HG02759 (cell line): ENCODE data around the gene TECTA.
"Not testable (repeated sequence)": the region's sequence is repeated elsewhere in the genome, so short reads cannot be mapped to it uniquely, and the experiment has no call there.

Experiments
- ATAC-seq: cut with Tn5 transposase; IDR thresholded peaks from one replicate; pipeline ENCODE4 v1.9.1; 2021; ENCODE audit warnings: mild to moderate bottlenecking, moderate library complexity; ENCODE audit not compliant: unreplicated experiment

The TECTA gene

DNA sequence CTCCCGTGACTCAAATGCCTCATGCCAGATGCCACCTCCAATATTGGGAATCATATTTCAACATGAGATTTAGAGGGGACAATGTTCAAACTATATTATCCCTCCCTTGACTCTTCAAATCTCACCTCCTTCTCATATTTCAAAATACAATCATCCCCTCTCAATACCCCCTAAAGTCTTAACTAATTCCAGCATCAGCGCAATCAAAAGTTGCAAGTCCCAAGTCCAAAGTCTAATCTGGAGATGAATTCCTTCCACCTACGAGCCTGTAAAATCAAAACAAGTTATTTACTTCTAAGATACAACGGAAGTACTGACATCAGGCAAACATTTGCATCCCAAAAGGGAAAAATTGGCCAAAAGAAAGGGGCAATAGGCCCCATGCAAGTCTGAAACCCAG, 124.3 kb downstream of the TECTA start:
- ATAC-seq, result no peak

DNA sequence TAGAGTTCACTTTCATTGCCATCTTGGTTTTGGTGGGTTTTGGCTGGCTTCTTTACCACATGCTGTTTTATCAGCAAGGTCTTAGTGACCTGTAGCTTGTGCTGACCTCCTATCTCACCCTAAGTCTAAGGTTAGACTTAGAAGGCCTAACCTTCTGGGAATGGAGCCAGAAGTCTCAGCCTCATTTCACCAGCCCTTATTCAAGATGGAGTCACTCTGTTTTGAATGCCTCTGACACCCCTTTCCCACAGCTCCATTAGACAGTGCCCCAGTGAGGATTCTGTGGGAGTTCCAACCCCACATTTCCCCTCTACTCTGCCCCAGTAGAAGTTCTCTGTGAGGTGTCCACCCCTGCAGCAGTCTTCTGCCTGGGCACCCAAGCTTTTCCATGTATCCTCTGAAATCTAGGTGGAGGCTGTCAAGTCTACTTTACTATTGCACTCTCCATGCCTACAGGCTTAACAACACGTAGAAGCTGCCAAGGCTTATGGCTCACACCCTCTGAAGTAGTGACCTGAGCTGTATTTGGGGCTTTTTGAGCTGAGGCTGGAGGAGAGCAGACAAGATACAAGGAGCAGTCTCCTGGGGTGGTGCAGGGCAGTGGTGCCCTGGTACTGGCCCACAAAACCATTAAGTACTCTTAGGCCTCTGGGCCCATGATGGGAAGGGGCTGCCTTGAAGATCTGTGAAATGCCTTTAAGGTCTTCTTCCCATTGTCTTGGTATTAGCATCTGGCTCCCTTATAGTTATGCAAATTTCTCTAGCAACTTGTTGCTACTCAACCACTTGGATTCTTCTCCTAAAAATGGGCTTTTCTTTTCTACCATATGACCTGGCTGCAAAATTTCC, 125.6 kb downstream of the TECTA start:
- no peak for ATAC-seq

DNA sequence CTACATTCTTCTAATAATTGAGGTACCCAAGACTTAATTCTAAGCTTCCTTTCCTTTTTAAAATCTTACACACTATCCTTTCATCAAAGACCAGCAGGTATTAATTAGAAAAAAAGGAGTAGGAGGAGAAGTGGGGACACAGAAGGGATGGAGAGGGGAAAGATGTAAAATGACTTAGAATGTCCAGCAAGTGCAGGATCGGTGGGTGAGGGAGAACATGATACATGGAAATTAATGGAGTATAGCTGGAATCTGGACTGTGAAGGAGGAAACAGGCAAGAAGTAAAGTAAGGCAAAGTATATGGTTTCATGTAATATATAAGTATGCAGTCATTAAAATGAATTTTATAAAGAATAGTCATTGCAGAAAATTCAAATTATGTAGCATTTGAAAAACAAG, 127.8 kb downstream of the TECTA start:
- no peak for ATAC-seq

DNA sequence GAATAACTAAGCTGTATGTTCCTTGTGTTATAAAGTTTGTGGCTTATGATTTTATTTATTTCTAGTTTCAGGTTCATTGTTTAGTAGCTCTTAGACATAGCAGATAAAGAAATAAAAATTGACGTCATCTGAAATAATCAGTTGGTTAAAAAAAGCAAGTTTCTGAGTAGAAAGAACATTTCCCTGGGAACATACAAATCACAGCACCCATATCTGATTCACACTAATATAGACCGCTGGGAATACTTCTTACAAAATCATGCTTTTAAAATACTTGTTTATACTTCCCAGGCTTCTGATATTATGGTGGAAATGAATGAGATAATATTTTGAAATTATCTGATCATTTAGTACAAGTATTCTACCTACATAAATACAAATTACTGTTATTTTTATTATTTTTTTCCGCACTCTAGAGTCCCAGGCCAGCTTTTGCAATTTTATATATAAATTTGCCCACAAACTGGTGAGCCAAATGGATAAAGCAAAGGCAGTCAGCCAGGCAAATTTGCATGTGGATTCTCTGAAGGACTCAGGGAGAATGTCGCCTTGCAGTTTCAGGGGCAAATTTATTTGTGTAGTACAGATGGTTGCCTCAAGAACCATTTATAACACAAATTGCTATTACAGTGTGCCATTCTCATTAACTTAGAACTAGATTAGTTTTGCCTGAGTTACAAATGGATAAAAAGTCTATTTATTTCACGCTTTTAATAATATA, 128.6 kb downstream of the TECTA start:
- ATAC-seq, result no peak

DNA sequence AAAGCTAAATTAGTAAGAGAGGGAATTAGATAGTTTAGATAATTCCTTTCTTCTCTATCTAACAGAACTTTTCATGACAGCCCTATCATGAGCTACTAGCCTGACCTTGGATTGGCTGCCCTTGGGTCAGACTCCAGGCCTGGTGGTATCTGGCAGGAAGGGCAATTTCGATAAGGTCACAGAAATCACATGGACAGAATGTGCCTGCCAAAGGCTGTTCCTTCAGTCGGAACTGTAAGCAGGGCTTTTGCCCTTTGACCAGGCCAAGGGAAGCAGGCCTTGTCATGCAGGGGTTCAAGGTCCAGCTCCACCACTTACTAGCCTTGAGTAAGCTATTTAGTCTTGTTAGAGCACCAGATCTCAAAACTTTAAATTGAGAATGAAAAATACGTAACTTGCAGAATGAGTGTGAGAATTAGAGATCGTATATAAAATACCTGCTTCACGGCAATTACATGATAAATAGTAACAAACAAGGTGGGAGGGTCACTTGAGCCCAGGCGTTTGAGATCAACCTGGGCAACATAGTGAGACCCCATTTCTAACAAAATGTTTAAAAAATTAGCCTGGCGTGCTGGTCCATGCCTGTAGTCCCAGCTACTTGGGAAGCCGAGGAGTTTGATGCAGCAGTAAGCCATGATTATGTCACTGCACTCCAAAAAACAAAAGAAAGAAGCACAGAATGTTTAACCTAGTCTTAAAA, 130.7 kb downstream of the TECTA start:
- ATAC-seq, result no peak

DNA sequence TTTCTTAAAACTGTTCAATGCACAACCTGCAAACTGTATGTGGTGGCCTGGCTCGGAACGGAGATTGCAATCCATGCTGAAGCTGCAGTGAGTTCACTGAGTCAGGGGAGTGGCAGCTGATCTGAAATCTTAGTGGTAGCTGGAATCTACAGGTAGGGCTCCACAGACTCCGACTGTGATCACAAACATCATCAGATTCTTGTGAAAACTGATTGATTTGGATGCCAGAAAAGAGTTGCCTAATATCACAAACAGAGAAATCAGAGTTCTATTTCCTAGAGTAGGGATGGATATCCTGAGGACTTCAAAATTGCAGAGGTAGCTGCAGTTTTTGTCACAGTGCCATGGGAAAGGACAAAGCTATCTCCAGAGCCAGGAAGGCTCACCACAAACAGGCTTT, 134.0 kb downstream of the TECTA start:
- ATAC-seq, result no peak

- peak; percentile 76 for ATAC-seq
Observed at GRCh38 chr11:121236115-121237001, 135.3 kb downstream of the TECTA start.

DNA sequence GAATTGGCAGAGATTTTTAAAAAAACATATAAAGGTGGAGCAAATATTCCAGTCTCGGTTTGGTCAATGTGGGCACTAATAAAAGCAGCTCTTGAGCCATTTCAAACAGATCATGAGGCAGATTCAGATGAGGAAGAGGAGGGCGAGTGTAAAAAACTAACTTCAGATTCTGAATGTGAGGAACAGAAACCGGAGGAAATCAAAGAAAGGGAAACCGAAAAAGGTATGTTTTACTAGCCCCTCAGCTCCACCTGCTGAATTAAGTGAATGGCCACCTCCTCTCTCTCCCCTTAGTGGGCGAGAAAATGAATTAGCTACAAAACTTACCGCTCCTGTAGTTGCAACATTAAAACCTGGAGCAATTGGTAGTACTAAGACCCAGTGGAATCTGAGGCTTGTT, 136.2 kb downstream of the TECTA start:
- ATAC-seq, result not testable (repeated sequence)

DNA sequence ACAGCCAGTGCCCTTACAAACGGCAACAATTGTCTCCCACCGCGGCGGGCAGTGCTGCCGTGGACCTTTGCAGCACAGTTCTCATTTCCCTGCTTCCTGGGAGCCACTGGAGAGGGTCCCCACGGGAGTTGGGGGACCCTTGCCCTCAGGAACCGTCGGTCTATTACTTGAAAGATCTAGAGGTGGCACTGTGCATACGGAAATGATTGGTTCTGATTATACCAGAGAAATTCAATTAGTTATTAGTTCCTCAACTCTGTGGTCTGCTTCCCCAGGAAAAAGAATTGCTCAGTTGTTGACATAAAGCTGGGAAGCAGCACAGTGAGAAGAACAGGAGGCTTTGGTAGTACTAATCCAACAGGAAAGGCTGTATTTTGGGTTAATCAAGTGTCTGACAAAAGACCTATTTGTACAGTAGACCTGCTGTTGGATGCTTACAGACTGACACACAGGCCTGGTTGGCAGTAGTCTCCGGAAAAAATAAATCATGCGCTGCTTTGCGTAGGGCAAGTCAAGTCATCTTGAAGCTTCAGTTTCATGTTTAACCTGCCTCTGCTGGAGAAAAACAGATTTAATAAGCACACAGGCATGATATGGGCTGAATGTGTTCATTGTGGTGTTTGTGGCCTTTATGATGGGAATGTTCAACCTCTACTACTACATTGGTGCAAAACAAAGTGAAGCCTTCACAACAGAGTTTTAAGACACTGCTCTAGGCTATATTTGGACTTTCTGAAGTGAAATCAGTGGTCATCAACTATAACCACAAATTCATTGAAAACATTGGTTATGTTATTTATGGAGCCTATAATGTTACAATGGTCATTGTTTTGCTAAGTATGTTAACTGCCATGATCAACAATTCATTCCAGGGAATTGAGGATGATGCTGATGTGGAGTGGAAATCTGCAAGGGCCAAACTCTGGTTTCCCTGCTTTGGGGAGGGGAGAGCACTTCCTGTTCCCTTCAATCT, 136.9 kb downstream of the TECTA start:
- no peak for ATAC-seq

DNA sequence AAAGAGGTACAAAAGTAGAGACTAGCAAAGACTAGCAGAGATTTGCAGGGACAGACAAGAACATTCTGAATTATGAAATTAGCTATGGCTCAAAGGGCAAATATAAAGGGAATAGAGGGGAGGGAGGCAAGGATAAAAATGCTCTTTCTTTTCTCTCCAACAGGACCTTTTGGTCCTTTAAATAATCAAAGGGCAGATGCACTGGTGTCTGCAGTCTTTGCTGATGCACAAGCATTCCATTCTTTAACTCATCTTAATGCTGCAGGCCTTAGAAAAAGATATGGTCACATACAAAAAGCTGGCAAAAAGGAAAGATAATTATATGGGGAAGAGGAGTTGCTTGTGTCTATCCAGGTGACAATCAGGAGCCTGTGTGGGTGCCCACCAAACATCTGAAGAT, 137.9 kb downstream of the TECTA start:
- ATAC-seq, result no peak

DNA sequence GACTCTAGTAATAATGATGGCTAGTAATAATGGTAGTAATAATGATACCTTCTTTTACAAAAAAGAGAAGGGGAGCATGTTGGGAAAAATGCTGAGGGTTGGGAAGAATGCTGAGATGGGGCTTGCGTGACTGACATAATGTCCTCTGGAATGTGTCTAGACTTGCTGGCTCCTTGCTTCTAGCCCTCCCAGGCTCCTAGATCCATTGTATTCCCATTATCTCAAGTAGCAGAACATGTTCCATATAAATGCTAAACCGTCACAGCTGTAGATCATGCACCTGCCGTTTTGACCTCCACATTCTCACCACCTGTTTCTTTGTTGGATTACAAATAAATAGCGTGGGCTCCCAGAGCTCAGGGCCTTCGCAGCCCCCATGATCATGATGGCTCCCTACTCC, 139.0 kb downstream of the TECTA start:
- ATAC-seq, result not testable (repeated sequence)

DNA sequence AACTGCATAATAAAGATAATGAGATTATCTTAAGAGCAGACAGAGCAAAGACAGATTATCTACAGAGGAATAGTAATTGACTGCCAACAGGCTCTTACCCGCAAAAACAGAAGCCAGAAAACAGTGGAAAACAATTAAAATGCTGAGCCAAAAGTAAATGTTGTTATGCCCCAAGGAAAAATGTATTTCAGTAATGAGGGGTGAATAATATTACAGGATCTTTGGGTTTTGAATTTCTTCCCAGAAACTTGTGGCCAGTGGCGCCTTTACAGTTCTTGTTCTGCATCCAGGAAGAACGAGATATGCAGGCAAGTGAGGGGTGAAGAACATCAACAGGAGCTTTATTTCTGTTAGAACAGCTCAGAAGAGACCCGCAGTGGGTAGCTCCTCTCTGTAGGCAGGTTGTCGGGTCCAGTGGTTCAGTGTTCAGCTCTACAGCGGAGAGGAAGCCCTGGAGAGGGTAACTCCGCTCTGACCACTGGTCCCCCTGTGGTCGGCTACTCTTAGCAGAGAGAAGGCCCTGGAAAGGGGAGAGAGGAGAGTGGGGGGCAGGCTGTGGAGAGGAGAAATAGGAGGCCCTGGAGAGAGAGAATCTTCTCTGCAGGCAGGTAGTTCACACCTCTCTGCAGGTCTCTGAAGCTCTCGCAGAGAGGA, 139.7 kb downstream of the TECTA start:
- no peak for ATAC-seq
